IPS DF 4.7 (cell line): ENCODE results near the gene ZBTB16.

Experiments used
- DNase-seq: peaks from one replicate; pipeline ENCODE4 v3.0.0-alpha.2; 2013; ENCODE audit warnings: low spot score; ENCODE audit errors: extremely low read depth

Gene ZBTB16

DNA sequence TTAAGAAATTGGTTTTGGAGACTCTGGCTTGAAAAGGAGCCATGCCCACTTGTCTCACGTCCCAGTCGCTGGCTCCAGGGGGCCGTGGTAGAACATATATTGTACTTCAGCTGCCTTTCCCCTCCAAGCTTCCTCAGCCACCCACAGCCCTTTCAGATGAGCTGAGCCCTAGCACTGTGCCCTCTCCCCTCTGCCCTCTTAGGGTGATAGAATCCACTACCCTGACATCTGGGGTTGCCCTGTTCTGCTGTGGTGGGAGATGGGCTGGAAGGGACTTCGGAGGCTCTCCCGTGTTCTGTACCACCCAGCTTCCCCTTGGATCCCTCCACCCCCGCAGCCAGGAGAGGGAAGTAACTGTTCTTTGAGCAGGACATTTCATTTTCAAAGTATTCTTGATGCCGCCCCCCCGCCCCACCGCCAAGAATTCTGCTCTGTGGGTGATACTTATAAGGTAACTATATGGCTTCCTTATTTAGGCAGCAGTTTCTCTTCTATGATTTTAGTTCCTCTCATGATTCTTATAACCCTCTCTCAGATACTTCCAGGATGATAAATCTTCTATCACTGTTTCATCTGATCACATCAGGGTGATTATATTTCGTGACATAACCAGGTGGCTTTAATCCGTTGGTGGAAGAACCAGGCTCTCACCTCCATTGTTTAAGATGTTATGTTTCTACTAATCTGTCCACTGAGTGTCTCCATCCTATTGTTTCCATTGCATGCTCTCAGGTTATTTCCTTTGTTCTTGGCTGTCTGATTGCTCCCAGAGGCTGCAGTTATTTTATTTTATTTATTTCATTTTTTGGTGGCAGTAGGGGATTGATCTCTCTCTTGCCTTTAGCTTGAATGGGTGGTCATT, 24.1 kb downstream of the ZBTB16 start:
- no peak for DNase-seq

DNA sequence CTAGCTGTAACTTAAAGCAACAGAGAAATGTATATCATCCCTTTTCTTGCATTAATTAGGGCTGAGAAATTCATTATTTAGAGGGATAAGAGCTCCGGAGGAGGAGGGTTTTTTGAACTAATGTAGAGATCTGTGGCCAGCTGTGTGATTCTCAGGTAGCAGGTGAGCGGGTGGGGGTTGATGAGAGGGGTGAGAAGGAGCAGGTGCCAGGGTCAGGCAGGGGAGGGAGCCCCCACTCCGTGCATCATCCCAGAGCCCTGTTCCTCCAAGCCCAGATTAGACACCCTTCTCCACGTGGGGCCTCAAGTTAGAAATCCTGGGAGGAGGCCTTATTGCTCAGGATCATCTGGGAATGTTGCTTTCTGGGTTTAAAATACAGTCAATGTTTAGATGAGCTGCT, 24.9 kb downstream of the ZBTB16 start:
- no peak for DNase-seq

DNA sequence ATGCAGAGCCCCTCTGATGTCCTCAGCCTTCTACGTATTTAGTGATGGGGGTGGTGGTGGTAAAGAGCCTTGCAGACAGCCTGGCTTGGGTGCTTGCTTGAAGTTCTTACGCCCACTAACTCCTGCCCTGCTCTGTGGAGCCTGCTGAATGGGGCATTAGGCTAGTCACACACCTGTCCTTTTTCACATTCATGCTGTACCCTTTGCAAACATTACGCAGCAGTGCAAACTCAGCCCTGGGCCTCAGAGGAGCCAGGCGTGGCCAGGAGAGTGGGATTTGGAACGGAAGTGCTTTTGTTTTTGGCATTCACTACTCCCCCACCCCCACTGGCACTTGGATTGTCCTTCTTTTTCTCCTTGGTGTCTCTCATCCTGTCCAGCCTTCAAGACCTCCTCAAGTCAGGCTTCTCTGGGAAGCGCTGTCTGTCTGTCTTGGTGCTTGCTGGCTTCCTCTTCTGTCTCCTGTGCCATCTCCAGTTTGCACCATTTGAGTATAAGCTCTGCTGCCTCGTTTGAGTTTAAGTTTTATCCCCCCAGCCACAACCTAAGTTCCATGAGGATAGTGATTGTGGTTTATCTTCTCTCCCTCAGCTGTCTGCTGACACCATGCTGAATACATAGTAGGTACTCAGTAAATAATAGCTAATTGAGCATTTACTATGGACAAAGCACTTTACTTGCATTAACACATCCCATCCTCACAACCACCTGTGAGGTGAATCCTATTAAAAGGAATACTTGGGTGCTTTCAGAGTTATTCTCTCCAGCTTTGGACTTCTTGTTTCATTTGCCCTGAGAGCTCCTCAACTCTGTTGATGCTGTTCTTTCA, 26.7 kb downstream of the ZBTB16 start:
- DNase-seq, result no peak

DNA sequence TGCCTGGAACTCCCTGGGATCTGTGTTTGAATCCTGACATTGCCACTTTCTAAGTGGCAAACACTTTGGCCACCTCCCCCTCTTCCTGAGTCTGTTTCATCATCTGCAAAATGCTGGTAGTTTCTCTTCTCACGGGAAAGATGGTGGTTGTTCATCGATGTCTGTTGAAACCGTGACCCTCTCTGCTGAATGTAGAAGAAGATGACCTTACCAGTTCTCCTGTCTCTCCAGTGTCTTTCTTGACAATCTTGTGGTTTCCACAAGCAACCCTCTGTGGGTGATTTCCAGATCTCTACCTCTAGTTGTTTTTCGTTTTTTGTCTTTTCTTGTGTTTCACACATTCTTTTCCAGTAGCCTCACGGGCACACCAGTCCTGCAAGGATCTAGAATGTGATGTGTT, 27.5 kb downstream of the ZBTB16 start:
- DNase-seq, result no peak

DNA sequence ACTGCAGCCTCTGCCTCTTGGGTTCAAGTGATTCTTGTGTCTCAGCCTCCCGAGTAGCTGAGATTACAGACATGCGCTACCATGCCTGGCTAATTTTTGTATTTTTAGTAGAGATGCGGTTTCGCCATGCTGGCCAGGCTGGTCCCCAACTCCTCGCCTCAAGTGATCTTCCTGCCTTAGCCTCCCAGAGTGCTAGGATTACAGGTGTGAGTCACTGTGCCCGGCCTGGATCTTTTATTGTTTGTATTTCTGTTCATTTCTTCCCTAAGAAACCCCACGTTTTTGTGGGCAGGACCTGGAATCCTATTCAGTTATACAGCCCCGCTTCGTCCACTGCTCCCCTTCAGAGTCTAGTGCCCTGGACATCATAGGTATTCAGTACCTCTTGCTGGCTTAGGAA, 28.7 kb downstream of the ZBTB16 start:
- no peak for DNase-seq

DNA sequence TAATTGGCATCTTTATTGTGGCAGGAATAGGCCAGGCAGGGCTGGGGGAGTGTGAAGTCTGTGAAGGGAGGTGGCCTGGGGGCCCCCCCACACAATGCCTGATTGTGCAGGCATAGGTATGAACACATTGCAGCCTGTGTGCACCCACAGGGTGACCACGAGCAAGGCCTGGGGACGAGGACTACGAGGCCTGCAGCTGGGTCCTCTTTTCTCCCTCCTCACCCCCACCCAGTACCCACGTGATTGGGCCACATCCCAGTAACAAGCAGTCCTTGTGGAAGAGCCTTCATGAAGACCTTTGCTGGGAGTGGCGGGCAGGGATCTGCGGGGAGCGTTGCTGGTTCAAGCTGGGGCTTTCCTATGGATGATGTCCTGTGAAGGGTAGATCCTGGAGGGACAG, 29.3 kb downstream of the ZBTB16 start:
- no peak for DNase-seq

DNA sequence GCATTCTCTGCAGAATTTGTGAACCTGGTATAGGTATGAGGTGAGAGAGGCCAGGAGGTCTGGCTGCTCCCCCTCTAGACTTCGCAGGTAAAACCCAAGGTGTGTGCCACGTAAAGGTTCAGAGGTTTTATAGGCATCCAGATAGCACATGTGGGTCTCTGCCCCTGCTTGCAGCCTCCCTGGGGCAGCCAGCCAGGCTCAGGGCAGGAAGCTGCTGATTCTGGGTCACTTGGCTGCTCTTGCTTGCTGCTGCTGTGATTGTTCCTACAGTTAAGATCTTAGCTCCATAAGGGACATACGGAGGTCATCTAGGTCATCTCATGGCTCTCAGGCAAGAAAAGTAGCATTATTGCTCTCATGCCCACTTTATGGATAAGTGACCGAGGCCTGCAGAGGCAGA, 30.2 kb downstream of the ZBTB16 start:
- DNase-seq, result no peak

DNA sequence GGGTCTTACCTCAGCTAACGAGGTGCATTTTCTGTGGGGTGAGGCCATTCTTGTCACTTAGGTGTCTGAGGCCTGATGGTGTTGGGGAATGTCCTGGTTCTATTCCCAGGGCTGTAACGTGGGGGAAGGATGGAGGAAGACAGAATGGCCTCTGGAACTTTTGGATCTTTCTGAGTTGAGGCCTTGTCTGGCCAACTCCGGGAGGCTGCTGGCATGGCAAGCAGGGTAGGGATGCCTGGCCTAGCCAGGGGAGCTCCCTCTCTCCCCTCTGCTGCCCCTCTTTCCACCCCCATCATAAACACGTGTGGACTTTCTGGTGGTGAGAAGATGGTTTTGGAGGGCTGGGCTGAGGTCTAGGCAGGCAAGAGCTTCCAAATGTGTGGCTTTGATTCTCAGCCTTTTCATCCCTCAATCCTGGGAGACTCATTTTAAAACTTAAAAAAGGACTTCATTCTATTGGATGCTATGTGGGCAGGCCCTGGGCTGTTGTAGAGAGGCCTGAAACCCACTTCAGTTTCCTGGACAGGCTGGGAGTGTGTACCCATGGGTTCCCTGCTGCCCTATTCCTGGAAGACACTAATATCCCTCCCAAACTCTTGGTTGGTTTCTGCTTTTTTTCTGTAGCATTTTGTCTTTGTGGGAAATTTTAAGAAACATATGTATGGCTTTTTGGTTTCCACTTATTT, 30.9 kb downstream of the ZBTB16 start:
- DNase-seq, result no peak

DNA sequence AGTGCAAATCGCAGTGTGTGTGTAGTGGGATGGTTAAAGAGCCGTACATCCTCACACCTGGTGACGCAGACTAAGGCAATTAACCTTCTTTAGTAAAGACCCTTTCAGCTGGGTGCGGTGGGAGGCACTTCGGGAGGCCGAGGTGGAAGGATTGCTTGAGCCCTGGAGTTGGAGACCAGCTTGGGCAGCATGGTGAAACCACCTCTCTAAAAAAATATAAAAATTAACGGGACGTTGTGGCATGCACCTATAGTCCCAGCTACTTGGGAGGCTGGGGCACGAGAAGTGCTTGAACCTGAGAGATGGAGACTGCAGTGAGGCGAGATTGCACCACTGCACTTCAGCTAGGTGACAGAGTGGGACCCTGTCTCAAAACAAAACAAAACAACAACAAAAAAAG, 31.5 kb downstream of the ZBTB16 start:
- DNase-seq, result no peak

DNA sequence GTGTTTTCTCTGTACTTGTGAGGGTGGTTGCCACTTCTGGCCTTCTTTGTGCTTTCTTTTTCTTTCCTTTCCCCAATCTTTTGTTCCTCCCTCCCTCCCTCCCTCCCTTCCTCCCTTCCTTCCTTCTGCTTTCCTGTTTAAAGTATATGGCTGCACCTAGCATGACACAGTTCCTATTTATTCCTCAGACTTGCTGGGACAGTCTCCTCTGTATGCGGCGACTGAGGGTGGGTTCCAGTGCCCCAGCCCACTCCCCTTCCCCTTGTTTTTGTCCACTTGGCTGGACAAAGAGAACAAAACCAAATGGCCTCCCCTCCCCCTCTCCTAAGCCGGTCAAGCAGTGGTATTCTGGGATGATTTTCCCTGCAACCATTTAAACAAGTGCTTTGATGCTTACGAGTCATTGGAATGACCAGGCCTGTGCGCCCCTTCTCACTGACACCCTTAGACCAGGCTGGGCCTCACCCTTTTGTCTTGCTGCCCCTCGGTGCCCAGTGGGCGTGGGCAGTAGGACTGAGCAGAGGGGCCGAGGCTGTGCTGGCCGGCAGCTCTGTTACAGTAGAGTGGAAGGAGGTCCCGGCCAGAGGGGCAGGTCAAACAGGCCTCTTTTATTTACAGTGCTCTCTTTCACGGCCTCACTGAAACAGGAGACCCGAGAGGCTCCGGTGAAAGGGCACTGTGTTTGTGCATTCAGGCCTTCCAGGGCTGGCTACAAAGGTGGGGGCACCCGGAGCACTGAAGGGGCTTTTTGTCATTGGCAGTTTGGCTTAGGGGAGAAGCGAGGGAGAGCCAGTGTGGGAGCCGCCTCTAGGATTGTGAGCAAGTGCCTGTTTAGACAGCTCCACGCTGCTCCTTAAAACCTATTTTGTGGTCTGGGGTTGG, 32.2 kb downstream of the ZBTB16 start:
- DNase-seq, result no peak

DNA sequence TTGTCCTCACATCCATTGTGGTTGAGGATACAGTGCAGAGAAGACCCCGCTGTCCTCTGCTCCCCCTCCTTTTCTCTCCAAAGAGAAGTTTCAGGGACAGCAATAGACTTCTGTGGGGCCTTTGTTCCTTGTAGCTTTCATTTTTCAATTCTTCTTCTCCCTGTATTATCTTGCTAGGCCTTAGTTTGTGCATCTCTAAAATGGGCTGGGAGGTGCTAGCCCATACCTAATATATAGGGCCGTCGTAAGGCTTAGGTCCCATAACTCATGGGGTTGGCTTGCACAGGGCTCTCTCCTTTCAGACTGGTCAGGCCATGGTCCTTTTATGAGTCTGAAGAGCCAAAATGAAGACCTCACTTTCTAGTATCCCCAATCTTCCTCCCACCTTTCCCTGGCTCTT, 33.0 kb downstream of the ZBTB16 start:
- no peak for DNase-seq

DNA sequence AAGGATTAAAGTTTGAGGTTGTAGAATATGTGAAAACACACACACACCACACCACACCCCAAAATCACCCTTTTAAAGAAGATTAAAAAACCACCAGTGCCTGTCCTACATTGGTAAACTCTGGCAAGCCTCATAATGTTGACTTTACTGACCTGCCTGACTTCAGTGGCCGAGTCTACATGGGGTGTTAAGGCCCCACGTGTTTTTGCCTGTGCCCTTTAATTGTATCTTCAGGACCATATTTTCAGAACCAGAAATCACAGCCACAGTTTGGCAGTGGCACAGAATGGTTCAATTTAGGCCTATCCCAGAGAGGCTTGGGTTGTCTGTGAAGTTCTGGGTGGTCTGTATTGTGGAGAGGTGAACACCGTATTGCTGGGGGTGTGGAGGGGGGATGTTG, 33.4 kb downstream of the ZBTB16 start:
- no peak for DNase-seq

DNA sequence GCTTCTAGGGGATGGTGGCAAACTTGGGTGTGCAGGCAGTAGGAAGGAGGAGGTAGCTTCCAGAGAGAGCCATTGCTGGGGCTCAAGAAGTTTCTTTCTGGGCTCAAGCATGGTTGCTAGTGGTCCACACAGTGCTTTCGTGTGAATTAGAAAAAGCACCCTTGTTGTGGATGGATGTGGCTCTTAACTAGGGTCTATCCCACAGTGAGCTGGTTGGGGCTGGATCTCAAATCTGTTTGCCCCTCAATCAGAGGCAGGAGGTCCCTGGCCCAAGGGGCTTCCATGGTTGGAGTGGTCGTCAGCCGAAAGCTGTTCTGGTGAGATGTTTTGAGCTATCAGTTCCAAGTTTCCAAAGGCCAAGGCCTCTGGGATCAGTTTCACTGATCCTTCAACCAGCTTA, 35.0 kb downstream of the ZBTB16 start:
- DNase-seq, result no peak

DNA sequence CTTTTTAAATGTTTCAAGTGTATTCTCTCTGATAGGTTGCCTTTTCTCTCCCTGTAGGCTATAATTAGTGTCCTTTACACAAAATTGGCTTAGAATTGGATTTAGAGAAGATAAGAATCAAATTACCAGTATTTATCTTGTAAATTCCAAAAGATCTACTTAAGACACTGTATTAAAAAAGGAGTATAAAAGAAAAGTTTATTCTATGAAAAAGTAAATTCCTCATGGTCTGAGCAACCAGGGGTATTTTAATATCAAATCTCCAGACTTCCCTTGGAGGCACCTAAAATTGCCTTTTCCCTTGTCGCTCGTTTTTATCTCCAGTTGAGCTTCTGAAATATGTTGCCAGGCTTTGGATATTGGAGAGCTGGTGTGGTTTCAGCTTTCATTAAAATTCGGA, 36.4 kb downstream of the ZBTB16 start:
- no peak for DNase-seq

DNA sequence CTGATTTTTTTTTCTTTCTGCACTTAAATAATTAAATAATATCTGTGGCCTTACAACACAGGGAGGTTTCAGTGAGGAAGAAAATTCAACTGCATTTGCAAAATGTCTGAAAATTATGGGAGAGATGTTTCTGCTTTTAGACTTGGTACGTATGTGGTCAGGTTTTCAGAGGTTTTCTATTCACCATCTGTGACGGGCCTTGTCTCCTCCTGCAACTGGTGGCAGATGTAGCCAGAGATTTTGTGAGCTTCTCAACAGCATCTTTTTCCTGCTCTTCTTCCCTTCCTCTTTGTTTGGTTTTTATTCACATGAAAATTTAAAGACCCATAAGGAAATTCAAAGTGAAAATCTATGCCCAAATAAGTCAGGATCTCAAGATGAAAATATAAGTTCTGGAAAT, 38.3 kb downstream of the ZBTB16 start:
- no peak for DNase-seq

DNA sequence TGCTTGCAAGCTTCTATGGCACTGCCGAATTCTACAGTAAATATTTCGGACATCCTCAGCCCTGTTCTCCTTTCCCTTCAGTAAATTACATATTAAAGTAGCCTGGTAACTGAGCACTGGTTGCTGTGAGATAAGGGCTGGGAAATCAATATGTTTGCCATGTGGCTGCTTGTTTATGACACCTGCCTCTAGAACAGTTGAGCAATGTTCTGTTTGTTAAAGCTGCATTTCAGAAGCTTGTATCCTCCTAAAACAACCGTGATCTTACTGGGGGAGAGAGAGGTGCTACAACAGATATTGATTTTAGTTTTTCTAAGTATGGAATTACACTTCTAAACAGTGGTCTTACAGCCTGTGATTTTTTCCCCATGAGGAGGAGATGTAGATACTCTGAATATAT, 39.4 kb downstream of the ZBTB16 start:
- no peak for DNase-seq

DNA sequence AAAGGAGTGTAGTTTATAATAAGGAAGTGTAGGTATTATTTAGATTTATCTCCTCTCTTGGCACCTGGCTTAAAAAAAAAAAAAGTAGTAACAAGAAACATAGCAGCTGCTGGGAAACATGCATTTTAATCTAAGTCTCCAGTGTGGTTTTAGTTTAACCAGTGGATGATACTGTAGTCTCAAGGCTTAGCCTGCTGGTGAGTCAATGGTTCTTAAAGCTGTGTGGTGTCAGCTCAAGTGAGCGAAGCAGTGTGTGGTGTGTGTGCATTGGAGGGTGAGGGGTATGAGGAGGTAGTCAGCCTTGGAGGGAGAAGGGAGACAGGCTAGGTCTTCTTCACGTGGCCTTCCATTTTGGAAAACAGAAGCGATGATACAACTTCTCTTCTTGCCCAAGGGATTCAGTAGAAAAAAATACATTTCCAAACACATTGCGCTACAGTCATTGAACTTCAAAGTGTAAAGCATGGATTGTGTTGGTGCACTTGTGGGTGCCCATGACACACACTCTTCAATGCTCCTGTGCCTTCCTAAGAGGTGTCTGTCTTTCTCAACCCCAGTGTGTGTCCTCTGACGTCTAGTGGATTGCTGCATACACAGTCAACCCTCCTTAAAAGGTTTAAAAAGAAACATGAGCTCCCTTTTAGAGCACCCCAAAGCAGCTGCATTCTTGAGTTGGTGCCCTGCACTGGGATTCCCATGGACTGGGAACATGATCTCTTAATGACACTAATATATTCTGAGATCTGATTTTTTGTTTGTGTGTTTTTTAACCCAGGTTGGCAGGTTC, 40.1 kb downstream of the ZBTB16 start:
- no peak for DNase-seq

DNA sequence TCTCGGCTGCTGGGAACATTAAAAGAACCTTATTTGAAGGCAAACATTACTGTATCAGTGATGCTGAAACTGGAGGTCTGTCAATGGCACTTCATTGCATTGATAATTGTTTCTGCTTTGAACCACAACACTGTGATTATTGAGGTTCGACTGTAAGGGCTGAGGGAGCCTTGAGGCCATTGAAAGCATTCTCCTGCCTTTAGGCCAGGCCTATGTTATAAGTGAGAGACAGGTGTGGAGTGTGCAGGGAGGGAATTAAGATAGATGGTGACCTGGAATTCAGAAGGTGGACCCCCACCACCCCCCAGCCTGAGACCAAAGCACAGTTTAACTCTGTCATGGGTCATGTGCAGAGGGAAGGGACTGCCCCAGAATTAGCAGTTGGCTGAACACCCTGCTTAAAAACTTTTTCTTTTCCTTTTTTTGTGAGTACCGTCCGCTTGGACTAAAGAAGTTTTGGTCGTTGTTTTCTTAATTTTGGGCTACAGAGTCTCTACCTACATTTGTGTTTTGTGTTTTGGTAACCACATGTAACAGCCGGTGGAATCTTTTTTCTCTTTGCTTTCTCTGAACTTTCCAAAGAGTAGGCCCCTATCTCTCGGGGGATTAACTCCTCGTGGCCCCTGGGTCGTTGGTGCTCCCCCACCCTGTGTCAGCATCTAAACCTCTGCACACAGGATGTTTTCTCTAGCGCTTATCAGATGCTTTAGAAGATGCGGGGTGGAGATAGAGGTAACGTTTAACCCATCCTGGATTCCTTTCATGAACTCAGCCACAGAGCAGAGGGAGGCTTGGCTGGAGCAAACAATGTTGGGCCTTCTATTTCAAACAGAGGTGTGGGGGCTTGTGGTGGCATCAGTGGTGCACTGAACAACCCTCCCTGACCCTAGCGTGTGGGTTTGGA, 43.7 kb downstream of the ZBTB16 start:
- no peak for DNase-seq

DNA sequence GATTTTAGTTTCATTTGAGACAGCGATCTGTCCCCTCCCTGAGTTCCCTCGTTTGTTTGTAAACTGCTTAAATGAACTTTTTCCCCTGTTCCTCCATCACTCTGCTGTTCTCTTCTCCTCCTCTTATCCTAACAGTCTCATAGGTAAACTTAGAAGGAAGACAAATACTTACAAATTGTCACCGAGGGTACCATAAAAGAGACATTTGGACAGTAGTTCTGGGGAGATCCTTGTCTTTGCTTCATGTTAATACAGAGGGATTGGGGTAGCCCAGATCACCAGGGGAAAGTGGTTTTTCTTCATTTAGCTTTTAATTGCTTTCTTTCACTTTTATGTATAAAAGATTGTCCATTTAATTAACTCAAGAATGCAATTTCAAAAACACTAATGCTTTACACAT, 46.1 kb downstream of the ZBTB16 start:
- DNase-seq, result no peak
